Glutamatergic neuron (in vitro differentiated cells): ENCODE results near the gene TMC6. TPM values are rescaled to one million over a fixed set of nuclear protein-coding genes. Genes with fewer than 3 reads are reported as not detected.
"Not testable (repeated sequence)": the region's sequence is repeated elsewhere in the genome, so short reads cannot be mapped to it uniquely, and the experiment has no call there.

Experiments used
- DNase-seq: peaks from one replicate; pipeline ENCODE4 v3.0.0; 2022
- H3K27ac Mint-ChIP-seq: one replicate; pipeline ENCODE4 v1.8.0; 2020; ENCODE audit warnings: mild to moderate bottlenecking, mixed read lengths, inconsistent platforms; ENCODE audit not compliant: unreplicated experiment
- H3K27me3 Mint-ChIP-seq: one replicate; pipeline ENCODE4 v1.8.0; 2020; ENCODE audit warnings: mild to moderate bottlenecking, moderate library complexity, mixed read lengths, inconsistent platforms; ENCODE audit not compliant: unreplicated experiment
- H3K36me3 Mint-ChIP-seq: one replicate; pipeline ENCODE4 v1.8.0; 2020; ENCODE audit warnings: mild to moderate bottlenecking, mixed read lengths, inconsistent platforms; ENCODE audit not compliant: unreplicated experiment
- H3K4me1 Mint-ChIP-seq: one replicate; pipeline ENCODE4 v1.8.0; 2020; ENCODE audit warnings: mild to moderate bottlenecking, low read depth, mixed read lengths, inconsistent platforms; ENCODE audit not compliant: unreplicated experiment
- H3K4me3 Mint-ChIP-seq: one replicate; pipeline ENCODE4 v1.8.0; 2020; ENCODE audit warnings: mild to moderate bottlenecking, mixed read lengths, inconsistent platforms; ENCODE audit not compliant: unreplicated experiment
- H3K9me3 Mint-ChIP-seq: one replicate; pipeline ENCODE4 v1.8.0; 2020; ENCODE audit warnings: mild to moderate bottlenecking, moderate library complexity, mixed read lengths, inconsistent platforms; ENCODE audit not compliant: unreplicated experiment
- CTCF ChIP-seq: fragments of 200-600 bp; sonication (generic); IDR thresholded peaks from one replicate; pipeline ENCODE4 v1.5.0; 2021; ENCODE audit not compliant: partially characterized antibody, unreplicated experiment
- total RNA-seq: library from RNA; stranded (reverse); fragmentation: NEBNext Ultra II Directional; extraction: Animal tissue kit (Norgen Biotek cat#: 25700); gene quantifications from one replicate; pipeline ENCODE4 v1.2.1, GENCODE V29; 2021; ENCODE audit not compliant: unreplicated experiment

The TMC6 gene
- total RNA-seq, 1 donor from 2014 or later = 1.1 TPM

- H3K36me3 Mint-ChIP-seq = no peaks in the 10 kb centered on the region
- H3K27ac Mint-ChIP-seq = no peak overlapping the region
- no peaks in the 10 kb centered on the region for H3K9me3 Mint-ChIP-seq
- no peak for DNase-seq
- TF ChIP-seq CTCF = no peak
- H3K4me1 Mint-ChIP-seq = no peaks in the 10 kb centered on the region
- peaks cover 10% of the 10 kb centered on the region for H3K27me3 Mint-ChIP-seq
- H3K4me3 Mint-ChIP-seq = no peak overlapping the region
Observed at GRCh38 chr17:78141437-78142118, 13.0 kb upstream of the TMC6 start.

GRCh38 chr17:78140169-78141051, 11.9 kb upstream of the TMC6 start:
- TF ChIP-seq CTCF = no peak
- peak; percentile 78 for DNase-seq
- Mint-ChIP-seq H3K4me1 (no peaks in the 10 kb centered on the region), H3K27ac (no peak overlapping the region), H3K9me3 (no peaks in the 10 kb centered on the region), H3K4me3 (no peak overlapping the region), H3K36me3 (no peaks in the 10 kb centered on the region), H3K27me3 (peaks cover 12% of the 10 kb centered on the region)

GRCh38 chr17:78139861-78140168, 11.3 kb upstream of the TMC6 start:
- not testable (repeated sequence) for H3K4me1 Mint-ChIP-seq, DNase-seq, H3K27ac Mint-ChIP-seq, H3K9me3 Mint-ChIP-seq, H3K36me3 Mint-ChIP-seq, H3K4me3 Mint-ChIP-seq
- H3K27me3 Mint-ChIP-seq = peaks cover 14% of the 10 kb centered on the region

GRCh38 chr17:78138204-78139060, 9.9 kb upstream of the TMC6 start:
- no peak for TF ChIP-seq CTCF
- no peaks in the 10 kb centered on the region for H3K4me1 Mint-ChIP-seq
- peaks cover 20% of the 10 kb centered on the region for H3K27me3 Mint-ChIP-seq
- H3K36me3 Mint-ChIP-seq = peaks cover 4% of the 10 kb centered on the region
- H3K4me3 Mint-ChIP-seq = no peak overlapping the region
- DNase-seq = no peak
- H3K27ac Mint-ChIP-seq = no peak overlapping the region
- H3K9me3 Mint-ChIP-seq = no peaks in the 10 kb centered on the region

GRCh38 chr17:78137392-78138203, 9.0 kb upstream of the TMC6 start:
- no peak overlapping the region for H3K27ac Mint-ChIP-seq
- no peak overlapping the region for H3K4me3 Mint-ChIP-seq
- no peaks in the 10 kb centered on the region for H3K9me3 Mint-ChIP-seq
- no peaks in the 10 kb centered on the region for H3K4me1 Mint-ChIP-seq
- peaks cover 4% of the 10 kb centered on the region for H3K36me3 Mint-ChIP-seq
- H3K27me3 Mint-ChIP-seq = peaks cover 18% of the 10 kb centered on the region
- no peak for DNase-seq
- TF ChIP-seq CTCF = peak; percentile 54
